Stimulated activated CD4-positive, alpha-beta T cell treated with anti-CD3 and anti-CD28 coated beads, Interleukin-15, amount 100 ng/mL, for 24 hours (primary cell): ENCODE data around the gene CSF1R.

ENCODE experiments used
- DNase-seq: peaks from one replicate; pipeline ENCODE4 v3.0.0-alpha.2; 2020

The CSF1R gene

DNA sequence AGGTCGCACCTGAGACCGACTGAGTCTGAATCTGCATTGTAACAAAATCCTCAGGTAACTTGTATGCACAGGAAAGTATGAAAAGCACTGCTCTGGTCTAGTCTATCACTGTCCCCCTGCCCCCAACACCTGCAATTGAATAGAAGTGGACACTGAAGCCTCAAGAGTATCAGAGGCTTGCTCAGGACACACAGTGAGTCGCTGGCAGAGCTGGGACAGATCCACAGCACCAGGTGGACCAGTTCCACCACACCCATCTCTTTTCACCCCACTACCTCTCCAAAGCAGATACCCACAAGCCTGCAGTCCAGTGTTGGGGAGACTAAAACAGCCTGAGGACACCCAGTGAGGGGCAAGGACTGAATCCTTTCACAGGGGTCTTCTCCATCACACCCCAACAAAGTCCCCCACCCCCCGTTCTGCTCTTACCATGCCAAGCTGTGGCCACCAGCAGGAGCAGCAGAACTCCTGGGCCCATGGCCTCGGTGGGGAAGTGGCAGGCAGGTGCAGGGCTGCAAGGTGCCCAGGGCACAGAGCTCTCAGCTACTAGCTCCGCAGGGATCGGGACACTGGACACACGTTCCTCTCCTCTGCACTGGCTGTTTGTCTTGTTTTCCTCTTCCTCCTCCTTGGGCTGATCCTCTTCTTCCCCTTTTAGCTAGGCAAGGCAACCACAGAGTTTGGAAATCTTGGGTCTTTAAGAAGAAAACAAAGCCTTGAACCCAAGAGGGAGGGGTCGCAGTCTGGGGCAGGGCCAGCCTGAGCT lies at the start of gene CSF1R:
Gene CSF1R, minus strand, starts transcription at position 605 of the 766 bp plus-strand sequence. Its CDS starts 127 bp downstream, at position 478.
- no peak for DNase-seq

DNA sequence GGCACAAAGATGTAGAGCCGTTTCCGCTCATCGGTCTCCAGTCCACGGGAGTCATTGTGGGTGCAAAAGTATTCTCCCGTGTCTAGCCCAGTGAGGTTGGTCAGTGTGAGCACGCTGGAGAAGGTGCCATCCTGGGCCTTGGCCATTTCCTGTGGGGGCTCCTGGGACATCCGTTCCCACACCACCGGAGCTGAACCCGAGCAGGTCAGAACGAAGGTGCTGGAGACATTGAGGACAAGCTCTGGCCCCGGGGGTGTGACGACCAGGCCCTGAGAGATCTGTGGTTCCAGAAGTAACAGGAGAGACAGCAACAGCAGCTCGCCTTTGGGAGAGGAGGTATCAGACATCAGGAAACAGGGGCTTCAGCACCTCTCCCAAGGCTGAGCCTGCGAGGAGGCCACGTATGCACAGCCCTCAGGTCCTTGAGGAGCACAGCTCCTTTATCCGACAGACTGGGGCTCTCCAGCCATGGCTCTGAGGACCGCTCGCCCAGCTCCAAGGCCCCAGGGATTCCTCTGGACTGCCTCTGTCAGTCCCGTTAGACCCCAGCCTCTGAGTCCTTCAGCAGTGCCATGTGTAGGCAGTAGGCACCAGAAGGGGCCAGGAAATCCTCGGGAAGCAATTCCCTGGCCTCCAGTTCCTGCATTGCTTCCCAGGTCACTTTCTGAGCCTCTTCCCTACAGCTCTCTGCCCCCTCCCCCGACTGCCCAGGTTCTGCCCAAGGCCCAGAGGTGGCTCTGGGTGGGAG lies 49.4 kb upstream of the CSF1R start:
- DNase-seq: no peak

DNA sequence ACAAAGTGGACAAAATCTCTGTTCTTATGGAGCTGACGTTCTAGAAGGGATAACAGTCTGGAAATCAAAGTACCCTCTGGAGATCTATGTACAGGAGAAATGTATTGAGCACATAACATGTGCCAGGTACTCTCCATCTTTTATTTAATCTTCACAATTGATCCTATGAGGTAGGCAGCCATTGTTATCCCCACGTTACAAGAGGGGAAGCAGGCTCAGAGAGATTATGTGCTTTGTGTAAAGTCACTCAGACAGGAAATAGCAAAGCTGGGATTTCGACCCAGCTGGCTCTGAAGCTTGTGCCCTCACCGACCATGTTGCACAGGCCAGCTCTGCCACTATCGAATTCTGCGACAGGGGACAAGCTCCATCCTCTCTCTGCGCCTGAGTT lies 47.8 kb upstream of the CSF1R start:
- DNase-seq: no peak

- no peak for DNase-seq
These were observed 47.3 kb upstream of the CSF1R start for GRCh38 chr5:150133581-150134197.

DNA sequence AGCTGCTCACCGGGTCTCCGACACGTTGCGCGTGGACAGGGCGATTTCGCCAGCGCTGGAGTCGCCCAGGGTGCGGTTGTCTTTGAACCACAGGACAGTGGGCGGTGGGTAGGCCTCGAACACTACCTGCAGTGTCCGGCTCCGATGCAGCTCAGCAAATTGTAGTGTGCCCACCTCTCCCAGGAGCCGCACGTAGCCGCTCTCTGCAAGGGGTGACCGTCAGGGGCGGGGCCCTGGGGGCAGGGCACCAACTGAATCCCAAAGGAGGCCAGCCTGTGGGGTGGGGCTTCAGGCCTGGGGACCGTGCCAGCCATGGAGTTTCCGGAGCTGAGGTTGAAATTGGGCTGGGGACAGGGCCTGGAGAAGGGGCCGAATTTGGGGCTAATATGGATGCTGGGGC lies 46.4 kb upstream of the CSF1R start:
- no peak for DNase-seq

- DNase-seq: no peak
These were observed 45.8 kb upstream of the CSF1R start for GRCh38 chr5:150131978-150132694.

DNA sequence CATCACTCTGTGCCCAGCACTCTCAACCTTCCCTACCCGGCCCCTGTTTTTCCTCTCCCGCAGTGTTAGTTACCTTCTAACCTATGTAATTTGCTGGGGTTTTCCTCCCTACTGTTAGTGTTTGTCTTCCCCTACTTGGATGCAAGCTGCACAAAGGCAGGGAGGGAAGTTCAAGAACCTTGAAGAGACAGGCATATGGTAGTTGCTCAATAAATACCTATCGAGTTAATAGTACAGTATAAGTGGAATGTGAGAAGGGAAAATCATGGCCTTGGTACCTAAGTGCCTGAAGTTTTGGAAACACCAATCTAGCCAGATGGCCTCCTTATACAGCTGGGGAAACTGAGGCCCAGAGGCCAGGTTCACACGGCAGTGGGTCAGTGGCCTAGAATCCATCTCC lies 45.1 kb upstream of the CSF1R start:
- DNase-seq: no peak

DNA sequence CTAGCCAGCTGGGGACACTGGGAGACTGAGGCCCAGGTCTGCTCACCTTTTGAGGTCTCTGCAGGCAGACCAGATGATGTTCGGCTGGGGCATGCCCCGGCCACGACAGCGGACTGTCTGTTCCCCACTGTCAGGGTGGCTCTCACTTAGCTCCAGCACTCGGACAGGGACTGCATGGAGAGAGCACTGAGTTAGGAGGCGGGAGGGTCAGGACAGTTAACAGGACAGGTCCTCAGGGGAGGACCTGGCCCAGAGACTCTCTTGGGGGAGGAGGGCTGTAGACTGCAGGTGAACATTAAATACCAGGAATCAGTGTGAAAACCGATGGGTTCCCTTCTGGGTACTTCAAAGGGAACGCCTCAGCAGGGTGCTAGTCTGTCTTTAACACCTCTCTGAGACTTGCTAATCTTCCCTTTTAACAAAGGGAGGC lies 44.2 kb upstream of the CSF1R start:
- no peak for DNase-seq

DNA sequence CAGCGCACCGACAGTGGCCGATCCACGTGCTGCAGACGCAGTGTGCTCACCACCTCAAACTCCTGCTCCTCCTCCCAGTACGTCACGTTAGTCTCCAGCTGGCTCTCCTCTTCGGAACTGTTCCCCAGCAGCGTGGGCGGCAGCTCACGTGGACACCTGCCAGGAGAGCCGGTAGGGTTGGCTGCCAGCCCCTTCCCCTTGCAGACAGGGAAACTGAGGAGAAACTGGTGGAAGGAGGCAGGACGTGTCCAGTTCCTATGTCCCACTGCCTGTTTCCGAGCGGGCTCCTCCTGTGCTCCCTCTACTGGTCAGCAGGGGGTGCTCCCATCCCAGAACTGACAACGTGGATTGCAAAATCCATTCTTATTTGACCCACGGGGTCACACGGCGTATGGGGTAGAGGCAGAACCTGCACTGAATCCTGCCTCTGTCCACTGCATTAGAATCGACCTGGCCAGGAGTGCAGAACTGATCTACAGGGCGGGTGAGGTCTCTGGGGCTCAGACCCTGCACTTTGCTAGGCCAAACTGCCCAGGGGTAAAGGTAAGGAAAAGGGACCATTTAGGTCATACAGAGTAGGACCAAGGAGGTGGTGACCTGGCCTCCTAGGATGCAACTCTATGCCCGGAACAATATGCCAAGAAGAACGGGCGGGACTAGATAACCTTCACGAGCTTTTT lies 43.6 kb upstream of the CSF1R start:
- peak; percentile 68 for DNase-seq

DNA sequence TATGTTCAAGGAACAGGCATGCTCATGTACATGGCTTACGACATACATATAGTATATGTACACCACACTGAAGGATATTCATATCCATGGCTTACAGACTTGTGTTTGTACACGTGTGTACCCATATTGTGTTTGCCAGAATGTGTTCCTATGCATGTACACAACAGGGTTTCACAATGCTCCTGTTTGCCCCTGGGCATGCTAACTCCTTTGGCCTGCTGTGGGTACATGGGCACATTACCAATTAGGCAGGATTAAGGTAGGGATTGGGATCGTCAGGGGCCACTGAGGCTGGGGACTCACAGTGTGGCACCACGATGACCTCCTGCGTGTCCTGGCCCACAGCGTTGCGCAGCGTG lies 43.1 kb upstream of the CSF1R start:
- DNase-seq: no peak

DNA sequence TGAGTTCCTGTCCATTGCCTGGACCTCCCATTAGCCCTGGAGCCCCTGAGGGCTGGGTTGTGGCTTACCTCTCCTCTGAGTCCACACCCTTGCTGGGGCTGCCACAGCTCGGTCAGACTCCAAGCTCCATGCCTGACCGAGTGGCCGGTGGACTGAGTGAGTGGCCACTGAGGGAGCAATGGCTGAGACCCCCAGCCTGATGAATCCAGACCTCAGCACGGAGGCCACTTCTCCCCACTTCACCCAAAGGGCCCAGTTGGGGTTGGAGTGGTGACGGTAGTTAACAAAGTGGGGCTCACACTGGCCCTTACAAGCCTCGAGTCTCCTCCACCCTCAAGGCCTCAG lies 40.5 kb upstream of the CSF1R start:
- DNase-seq: no peak

GRCh38 chr5:150126199-150126920 lies 40.0 kb upstream of the CSF1R start:
- no peak for DNase-seq

- DNase-seq: no peak
These were observed 39.0 kb upstream of the CSF1R start for GRCh38 chr5:150125334-150125733.

DNA sequence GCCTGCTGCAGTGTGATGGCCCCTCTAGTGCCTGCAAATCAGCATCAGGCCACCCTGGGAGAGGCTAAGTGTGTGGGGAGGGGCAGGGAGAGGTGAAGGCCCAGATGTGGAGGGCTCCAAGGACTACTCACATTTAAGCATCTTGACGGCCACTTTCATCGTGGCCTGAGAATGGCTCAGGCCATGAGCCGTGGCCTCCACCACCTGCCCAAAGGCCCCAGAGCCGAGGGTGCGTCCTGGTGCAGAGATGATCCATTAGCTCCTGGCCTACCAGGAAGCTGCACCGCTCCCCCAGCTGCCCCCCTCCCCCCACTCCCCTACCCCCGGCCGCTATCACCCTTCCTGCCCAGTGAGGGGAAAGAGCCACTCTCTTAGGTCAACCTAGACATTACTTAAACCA lies 38.2 kb upstream of the CSF1R start:
- DNase-seq: no peak

- DNase-seq: no peak
These were observed 37.8 kb upstream of the CSF1R start for GRCh38 chr5:150124111-150124557.

GRCh38 chr5:150123542-150123941 lies 37.2 kb upstream of the CSF1R start:
- no peak for DNase-seq

GRCh38 chr5:150122536-150123481 lies 36.5 kb upstream of the CSF1R start:
- DNase-seq: no peak

DNA sequence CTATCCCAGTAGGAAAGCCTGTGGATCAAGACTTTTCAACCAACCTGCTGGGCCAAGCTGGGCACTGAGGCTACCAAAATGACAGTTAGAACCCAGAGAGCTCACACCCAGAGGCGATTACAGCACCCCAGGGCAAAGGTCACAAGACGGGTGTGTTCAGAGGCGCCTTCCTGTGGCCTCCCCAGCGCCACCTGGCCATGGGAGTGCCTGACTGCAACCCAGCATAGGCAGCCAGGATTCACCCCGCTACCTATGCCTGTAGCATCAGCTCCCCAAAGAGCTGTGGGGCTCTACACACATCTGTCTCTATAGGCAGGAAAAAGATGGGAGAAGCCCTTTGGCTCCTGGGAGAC lies 35.8 kb upstream of the CSF1R start:
- peak; percentile 30 for DNase-seq

DNA sequence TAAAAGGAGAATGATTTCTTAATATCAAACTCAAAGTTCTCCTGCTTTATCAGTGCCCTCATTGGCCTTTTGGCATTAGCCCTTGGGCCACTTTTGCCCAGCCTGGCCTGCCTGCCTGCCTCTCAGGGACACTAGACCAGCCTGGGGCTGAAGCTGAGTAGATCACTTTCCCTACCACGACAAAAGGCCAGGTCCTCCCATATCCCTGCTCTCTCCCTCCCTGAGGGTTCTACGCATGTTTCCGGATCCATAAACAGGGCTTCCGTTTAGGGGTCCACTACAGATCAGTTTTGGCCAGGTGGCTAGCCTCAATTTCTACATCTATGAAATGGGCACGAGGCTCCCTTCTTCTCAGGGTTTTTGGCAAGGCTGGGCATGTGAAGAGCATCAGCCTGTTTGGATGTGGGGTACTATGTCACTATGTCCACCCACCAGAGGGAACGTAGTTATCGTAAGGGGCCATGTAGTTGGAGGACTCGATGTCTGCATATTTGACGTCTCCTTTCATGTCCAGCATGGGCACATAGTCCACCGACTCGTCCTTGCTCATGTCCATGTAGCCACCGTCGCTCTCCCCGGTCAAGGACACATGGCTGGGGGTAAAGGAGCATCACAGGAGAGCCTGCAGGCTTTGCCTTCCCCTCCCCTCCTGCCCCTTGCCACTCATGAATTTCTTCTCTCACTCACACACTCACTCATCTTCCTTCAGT lies 35.2 kb upstream of the CSF1R start:
- DNase-seq: no peak
